ENCODE data around the gene IGSF10.

IGSF10 gene

DNA sequence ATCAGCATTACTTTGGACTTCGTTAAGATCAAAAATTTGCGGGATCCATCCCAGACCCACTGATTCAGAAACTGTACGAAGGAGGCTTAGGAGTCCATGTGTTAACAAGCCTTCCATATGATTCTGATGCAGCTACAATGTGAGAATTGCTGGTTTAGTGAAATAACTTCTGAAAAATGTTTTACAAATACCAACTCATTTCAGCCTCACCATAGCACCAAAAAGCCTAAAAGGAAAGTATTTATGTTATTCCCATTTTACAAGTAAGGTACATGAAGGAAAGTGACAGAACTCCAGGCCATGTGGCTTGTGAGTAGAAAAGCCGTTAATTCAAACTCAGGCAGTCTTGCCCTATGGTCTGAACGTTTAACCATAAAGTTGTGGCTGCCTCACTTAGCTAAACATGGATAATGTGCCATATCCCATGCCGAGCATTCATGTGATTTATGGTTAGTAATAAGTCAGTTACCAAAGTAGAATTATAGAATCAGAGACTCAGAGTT, 1.5 kb upstream of the IGSF10 start:
- no peak for DNase-seq

DNA sequence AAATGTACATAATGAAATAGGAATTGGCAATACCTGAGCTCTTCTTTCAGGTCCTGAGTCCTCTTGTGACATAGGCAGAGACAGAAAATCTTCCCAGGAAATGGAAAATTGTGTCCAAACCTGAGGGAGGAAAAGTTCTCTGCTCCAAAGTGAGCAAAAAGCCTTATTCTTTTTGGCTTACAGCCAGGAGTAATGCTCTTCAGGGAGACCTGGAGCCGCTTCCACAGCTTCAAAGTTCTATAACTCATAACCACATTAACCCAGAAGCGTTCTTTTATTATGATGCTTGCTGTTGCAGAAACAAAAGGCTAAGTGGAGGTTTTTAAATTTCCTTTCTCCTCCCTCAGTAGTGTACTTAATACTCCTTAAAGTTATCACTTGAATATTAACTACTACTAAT, 633 bp downstream of the IGSF10 start:
- no peak for DNase-seq

DNA sequence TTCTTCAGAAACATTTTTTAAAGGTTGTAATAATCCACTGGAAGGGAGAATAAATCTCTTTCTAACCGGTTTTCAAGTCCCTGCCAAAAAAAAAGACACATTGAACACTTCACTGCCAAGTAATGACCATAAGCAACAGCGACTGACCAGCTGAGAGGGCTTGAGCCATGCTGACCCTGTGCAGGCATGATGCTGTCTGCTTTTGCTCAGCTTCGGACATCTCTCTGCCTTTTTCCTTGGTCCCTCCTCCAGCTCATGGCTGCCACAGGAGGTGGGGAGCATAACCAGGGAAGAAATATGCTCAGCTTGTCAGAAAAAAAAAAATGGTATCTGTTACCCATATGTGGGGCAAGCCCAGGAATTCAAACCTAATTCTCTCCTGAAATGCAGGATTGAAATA, 1.5 kb downstream of the IGSF10 start:
- DNase-seq, result no peak

GRCh38 chr3:151456065-151456464, 4.8 kb downstream of the IGSF10 start:
- DNase-seq, result no peak

DNA sequence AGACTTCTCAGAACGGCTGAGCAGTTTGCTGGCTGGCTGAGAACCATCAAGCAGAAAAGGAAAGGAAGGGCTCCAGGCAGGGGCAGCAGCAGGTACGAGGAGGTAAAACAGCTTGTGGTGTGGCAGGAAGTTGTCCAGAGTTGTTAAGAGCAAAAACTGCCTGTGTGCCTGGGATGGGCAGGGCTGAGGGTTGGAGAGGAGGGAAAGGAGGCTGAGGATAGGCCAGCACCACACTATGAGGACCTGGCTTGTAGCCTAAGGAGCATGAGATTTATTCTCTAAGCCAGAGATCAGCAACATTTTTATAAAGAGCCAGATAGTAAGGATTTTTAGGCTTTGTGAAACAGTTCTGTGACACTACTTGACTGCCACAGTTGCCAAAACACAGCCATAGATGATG, 8.0 kb downstream of the IGSF10 start:
- DNase-seq, result no peak

DNA sequence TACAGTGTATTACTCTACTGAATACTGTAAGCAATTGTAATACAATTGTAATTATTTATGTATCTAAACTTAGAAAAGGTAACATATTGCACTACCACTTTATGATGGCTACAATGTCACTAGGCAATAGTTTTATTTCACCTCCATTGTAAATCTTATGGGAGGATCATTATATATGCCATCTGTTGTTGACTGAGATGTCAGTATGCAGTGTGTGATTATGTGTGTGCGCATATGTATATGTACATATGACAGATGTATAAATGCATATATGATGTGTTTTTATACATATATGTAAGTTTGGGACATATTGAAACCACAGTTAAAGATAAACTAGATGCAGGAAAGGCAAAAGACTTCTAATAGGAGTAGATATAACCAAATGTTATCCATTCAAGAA, 8.5 kb downstream of the IGSF10 start:
- no peak for DNase-seq

GRCh38 chr3:151446002-151446340, 14.9 kb downstream of the IGSF10 start:
- no peak for DNase-seq

- DNase-seq, result no peak
These were observed 15.4 kb downstream of the IGSF10 start for GRCh38 chr3:151445273-151446001.

DNA sequence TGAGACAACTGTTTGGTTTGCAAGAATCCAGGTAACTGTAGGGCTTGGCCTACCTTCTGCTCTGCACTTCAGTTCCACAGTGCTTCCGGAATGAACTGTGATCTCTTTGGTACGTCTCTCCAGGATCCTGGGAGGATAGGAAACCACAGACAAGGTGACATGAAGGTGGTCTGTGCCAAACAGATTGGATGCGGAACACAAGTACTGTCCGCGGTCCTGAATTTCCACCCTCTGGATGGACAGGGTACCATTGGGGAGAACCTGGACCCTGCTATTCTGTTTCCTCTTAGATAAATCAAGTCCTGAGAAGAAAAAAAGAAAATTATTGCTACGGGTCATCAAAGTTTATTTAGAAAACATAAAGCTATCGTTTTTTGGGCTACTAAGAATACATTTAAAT, 17.3 kb downstream of the IGSF10 start:
- no peak for DNase-seq

DNA sequence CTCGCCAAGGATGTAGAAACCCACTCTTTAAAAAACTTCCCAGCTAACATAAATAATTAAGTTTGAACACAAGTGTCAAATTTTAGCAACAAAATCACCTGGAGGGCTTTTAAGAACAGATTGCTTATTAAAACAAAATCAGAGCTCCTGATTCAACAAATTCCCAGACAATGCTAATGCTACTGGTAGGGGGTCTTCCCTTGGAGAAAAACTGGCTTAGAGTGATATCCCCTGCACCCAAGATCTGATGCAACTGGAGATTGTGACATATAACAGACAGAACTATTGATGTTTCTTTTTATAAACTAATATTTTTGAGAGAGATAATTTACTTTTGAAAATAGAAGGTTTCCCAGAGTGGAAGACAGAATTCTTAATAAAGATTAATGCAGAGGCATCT, 19.9 kb downstream of the IGSF10 start:
- no peak for DNase-seq

DNA sequence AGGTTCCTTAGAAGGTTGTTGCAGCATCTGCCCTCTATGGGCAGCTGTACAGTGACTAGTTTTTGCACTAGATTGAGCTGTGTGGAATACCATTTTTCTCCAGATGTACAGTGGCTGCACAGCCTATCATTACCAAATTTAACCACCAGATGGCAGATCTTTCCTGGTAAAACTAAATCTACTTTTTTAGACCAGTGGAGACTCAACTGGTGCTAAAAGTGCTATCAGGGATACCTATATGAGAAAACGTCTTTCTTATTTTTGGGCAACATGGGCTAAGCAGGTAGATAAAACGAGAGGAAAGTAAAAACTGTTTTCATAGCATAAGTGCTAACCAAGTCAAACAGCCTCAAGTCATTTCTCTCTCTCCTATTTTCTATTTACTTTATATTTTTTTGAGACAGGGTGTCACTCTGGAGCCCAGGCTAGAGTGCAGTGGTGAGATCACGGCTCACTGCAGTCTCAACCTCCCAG, 21.2 kb downstream of the IGSF10 start:
- DNase-seq, result no peak

GRCh38 chr3:151437906-151438305, 23.0 kb downstream of the IGSF10 start:
- DNase-seq, result no peak

DNA sequence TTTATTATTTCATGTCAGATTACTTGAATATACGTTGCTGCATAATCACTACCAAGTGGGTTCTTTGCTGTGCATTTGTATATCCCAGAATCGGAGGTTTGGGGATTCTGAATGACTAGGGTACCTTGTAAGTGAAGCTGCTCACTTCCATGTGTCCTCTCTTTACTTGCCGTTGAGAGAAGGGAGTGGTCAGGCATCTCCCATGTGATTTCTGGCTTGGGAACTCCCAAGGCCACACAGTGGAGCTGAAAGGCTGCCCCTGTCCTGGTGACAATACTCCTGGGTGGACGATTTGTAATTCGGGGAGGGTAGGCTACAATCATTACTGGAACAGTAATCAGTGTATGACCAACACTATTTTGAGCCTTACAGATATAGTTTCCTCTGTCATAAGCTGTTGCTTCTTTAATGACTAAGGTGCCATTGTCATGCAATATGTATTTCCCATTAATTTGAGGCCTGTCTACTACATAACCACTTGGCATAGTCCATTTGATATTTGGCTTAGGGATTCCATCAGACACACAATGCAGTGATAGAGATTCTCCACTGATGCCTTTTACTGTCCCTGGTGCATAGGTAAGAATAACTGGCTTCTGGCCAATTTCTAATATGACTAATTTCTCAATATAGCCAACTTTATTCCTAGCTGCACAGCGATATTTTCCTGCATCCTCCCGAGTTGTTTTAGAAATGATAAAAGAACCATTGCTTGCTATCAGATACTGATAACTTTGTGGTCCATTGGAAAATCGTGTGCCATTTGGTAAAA, 24.0 kb downstream of the IGSF10 start:
- DNase-seq, result no peak

DNA sequence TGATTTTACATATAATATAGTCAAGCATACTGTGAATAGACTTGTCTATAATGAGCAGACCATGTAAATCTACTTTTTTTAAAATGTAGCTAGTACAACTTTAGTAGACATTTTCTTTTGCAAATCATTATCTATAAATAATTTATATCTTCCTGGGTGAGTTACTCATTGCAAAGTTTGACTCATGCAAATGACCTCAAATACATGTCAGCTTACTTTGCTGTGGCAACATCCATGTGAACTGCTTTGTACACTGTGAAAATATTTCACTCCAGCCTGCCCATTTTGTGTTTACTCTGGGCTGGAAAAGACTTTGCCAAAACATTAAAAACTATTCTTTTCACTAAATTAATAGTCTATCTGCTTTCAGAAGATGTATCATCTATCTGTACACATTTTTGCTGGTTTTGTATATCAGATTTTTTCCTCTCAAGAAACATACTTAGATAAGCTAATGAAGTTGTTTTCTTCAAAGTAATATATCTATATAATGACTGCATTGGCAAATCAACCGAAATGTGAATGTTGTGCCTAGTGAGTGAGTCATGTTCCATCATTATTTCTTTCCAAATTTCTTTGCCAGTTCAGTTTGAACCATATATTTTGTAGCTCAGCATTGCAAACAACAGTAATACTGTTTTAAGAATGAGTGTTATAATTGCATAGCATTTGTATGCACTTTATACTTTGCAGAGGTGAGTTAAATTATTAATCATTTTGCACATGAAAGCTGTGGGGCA, 26.5 kb downstream of the IGSF10 start:
- no peak for DNase-seq

DNA sequence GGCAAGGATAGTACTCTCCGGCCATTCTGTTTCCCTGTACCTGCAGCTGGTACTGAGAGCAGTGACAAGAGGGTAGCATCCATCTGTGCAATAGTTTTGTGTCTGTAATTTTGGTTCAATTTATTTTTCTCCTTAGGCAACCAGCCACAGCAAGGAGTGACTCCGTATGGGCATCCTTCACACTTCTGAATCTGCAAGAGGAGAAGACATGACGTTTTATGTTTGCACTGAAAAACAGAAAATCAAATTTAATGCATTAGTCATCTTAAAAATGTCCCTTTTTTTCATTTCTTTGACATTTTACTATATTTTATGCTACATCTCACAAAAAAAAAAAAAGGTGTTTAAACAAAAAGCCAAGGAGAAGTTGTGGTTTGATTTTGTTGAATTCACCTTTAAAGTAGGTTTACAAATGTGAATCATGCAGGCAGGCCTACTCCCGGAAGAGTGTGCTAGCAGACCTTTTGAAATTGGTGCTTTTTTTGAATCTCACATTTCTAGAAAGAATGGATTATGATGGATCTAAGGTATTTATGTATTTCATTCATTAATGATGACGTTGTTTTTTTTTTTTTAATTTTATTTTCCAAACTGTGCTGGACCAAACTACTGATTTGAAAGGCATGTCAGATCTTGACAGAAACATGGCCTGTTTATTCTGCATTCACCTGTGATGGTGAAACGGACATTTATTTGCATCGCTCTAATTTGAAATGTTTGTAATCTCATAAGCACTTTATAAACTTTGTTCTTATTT, 28.1 kb downstream of the IGSF10 start:
- DNase-seq, result no peak

DNA sequence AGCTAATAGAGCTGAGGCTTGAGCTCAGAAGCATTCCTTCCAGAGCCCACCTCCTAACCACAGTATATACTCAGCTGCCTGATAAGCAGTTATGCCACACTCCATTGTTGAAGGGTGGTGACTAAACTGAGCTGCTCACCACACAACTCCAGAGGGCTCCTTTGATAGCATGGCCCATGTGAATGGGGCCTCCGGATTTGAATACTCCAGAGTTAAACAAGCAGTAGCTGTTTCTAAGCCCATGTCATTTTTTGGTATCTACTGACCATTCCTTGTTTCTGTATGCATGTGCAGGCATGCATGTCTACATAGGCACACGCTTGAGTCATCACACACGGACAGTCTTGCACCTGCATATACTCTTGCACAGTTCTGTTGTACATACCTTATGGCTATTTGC, 28.9 kb downstream of the IGSF10 start:
- no peak for DNase-seq

- DNase-seq, result no peak
These were observed 29.9 kb downstream of the IGSF10 start for GRCh38 chr3:151430821-151431484.

DNA sequence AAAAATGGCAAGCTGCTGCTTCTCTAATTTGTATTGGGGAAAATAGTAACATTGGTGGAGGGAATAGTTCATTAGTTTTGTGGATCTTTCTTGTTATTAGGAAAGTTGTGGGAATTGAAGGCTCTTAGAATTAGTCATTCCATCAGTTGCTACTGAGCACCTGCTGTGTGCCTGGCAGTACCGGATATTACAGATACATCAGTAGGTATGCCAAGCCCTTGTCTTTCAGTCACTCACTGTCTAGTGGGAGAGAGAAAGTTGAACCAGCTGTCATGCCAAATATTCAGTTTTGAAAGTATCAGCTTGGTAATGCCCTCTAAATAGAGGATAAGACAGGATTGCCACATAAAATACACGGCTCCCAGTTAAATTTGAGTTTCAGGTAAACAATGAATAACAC, 32.5 kb downstream of the IGSF10 start:
- no peak for DNase-seq

DNA sequence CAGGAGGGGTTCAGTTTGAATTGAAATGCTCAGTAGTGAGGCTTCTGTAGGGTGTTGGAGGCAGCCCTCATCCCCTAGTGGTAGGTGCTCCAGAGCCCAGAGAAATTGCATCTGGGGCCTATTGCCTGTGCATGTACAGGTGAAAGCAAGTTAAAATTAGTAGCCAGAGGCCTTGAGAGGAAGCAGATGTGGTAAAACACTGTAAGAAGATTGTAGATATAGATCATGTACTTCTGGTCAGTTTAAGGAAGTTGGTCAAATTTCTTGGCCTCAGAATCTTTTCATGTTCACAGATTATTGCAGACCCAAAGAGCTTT, 34.6 kb downstream of the IGSF10 start:
- DNase-seq, result no peak

DNA sequence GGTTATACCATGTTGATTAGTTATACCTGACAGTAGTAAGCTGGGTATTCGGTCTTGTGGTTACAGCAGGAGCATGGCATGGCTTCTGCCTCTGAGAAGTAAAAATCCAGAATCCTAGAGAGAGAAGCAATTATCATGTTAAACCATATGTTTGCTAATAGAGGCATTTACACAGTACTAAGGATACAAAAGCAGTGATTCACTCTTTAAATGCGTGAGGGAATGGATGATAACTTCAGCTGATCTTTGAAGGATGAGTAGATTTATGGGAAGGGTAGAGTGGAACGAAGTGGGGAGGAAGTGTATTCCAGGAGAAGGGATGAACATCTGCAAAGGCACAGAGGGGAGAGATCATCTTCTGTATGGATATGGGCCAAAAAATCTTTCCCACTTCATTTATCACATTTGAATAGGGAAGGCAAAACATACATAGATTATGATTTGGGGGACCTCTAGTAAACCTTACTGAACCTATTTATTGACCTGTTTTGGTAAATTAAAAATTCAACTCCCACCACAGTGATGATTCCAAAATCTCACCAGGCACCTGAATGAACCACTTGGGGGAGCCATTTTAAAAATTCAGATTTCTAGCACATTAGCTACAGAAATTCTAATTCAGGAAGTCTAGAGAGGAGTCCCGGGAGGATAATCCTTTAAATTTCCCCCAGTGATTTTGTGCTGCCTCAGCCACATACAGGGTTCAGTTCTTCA, 35.1 kb downstream of the IGSF10 start:
- no peak for DNase-seq

DNA sequence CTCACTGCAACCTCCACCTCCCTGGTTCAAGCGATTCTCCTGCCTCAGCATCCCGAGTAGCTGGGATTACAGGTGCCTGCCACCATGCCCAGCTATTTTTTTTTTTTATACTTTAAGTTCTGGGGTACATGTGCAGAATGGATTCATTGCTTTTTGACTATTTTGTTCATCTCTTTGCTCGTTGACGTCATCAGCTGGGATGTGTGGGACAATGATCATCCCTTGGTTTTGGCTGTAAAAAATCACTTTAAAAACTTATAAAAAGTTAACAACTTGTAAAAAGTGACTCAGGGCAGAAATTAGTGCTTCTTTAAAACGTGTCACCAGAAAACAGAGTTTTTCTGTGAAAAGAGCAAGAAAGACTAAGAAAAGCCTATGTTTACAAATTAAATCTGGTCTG, 37.8 kb downstream of the IGSF10 start:
- DNase-seq, result no peak

GRCh38 chr3:151421938-151422337, 38.9 kb downstream of the IGSF10 start:
- no peak for DNase-seq
